ENCODE measurements around the gene POLA1.

GRCh38 chrX:24983931-24984330 is 290.2 kb downstream of the POLA1 start:
- no peak for TF ChIP-seq CTCF (IDR thresholded peaks at IDR 0.05)
- no peak for TF ChIP-seq POLR2A (IDR thresholded peaks at IDR 0.05)

All from testis (tissue), 2 donors.